ENCODE data around the gene MOBP. TPM values are rescaled to one million over a fixed set of nuclear protein-coding genes. Genes with fewer than 3 reads are reported as not detected.

MOBP gene
- polyA plus RNA-seq, 3 donors from 2014 or later: not detected

- Mint-ChIP-seq H3K4me3 (no peak overlapping the region), H3K36me3 (no peaks in the 10 kb centered on the region)
Observed at GRCh38 chr3:39519554-39520288, 52.2 kb downstream of the MOBP start.

GRCh38 chr3:39521456-39521855 is 54.0 kb downstream of the MOBP start:
- DNase-seq: no peak
- Mint-ChIP-seq H3K27ac (no peak overlapping the region), H3K9me3 (peaks cover 0 to 11% (median 4%) of the 10 kb centered on the region in 6 donors), H3K36me3 (no peaks in the 10 kb centered on the region), H3K4me3 (no peak overlapping the region), H3K27me3 (ENCODE audit: low read depth in 3 of 3) (peaks cover 2 to 5% (median 3%) of the 10 kb centered on the region in 3 donors), H3K4me1 (peaks cover 0 to under 1% of the 10 kb centered on the region in 2 donors)

More at GRCh38 chr3:39519554-39520288, 52.2 kb downstream of the MOBP start:
- peaks cover 3 to 8% of the 10 kb centered on the region in 2 donors for H3K4me1 Mint-ChIP-seq
- H3K9me3 Mint-ChIP-seq: peaks cover 0 to 11% (median 4%) of the 10 kb centered on the region in 6 donors
- H3K27ac Mint-ChIP-seq: no peak overlapping the region
- H3K27me3 Mint-ChIP-seq (ENCODE audit: low read depth in 3 of 3): peaks cover 0 to 3% (median 2%) of the 10 kb centered on the region in 3 donors
- no peak for DNase-seq

- Mint-ChIP-seq H3K36me3 (no peaks in the 10 kb centered on the region), H3K27ac (no peak overlapping the region), H3K9me3 (peaks cover 0 to 11% (median 4%) of the 10 kb centered on the region in 6 donors), H3K4me3 (no peak overlapping the region), H3K27me3 (ENCODE audit: low read depth in 3 of 3) (peaks cover 3 to 7% (median 5%) of the 10 kb centered on the region in 3 donors), H3K4me1 (no peaks in the 10 kb centered on the region)
- DNase-seq: no peak
Observed at GRCh38 chr3:39524107-39524506, 56.6 kb downstream of the MOBP start.

GRCh38 chr3:39528844-39529243 is 61.4 kb downstream of the MOBP start:
- DNase-seq: no peak
- Mint-ChIP-seq H3K4me1 (no peaks in the 10 kb centered on the region), H3K36me3 (no peaks in the 10 kb centered on the region), H3K9me3 (peaks cover 0 to 7% (median 4%) of the 10 kb centered on the region in 6 donors), H3K27me3 (ENCODE audit: low read depth in 3 of 3) (peaks cover 1 to 7% (median 5%) of the 10 kb centered on the region in 3 donors), H3K4me3 (no peak overlapping the region), H3K27ac (no peak overlapping the region)

- peaks cover 0 to under 1% (median under 1%) of the 10 kb centered on the region in 6 donors for H3K9me3 Mint-ChIP-seq
- H3K4me3 Mint-ChIP-seq: no peak overlapping the region
- no peak overlapping the region for H3K27ac Mint-ChIP-seq
- H3K4me1 Mint-ChIP-seq: no peaks in the 10 kb centered on the region
- H3K36me3 Mint-ChIP-seq: no peaks in the 10 kb centered on the region
- no peak for DNase-seq
- peaks cover 0 to 12% (median 5%) of the 10 kb centered on the region in 3 donors for H3K27me3 Mint-ChIP-seq (ENCODE audit: low read depth in 3 of 3)
Observed at GRCh38 chr3:39529577-39529976, 62.1 kb downstream of the MOBP start.

GRCh38 chr3:39531066-39531465 is 63.6 kb downstream of the MOBP start:
- Mint-ChIP-seq H3K4me1 (no peaks in the 10 kb centered on the region), H3K4me3 (no peak overlapping the region), H3K27me3 (ENCODE audit: low read depth in 3 of 3) (peaks cover 0 to 12% (median 0%) of the 10 kb centered on the region in 3 donors), H3K9me3 (no peaks in the 10 kb centered on the region), H3K36me3 (no peaks in the 10 kb centered on the region), H3K27ac (no peak overlapping the region)
- DNase-seq: no peak

GRCh38 chr3:39531665-39532064 is 64.2 kb downstream of the MOBP start:
- H3K4me3 Mint-ChIP-seq: no peak overlapping the region
- no peaks in the 10 kb centered on the region for H3K9me3 Mint-ChIP-seq
- no peak overlapping the region for H3K27ac Mint-ChIP-seq
- DNase-seq: no peak
- no peaks in the 10 kb centered on the region for H3K4me1 Mint-ChIP-seq
- peaks cover 0 to 12% (median 0%) of the 10 kb centered on the region in 3 donors for H3K27me3 Mint-ChIP-seq (ENCODE audit: low read depth in 3 of 3)
- H3K36me3 Mint-ChIP-seq: no peaks in the 10 kb centered on the region

GRCh38 chr3:39532777-39533176 is 65.3 kb downstream of the MOBP start:
- Mint-ChIP-seq H3K27me3 (ENCODE audit: low read depth in 3 of 3) (peaks cover 0 to 8% (median 0%) of the 10 kb centered on the region in 3 donors), H3K36me3 (no peaks in the 10 kb centered on the region), H3K4me1 (no peaks in the 10 kb centered on the region), H3K9me3 (no peaks in the 10 kb centered on the region), H3K4me3 (no peak overlapping the region), H3K27ac (no peak overlapping the region)
- DNase-seq: no peak

GRCh38 chr3:39533226-39533625 is 65.7 kb downstream of the MOBP start:
- Mint-ChIP-seq H3K4me3 (no peak overlapping the region), H3K4me1 (no peaks in the 10 kb centered on the region), H3K27me3 (ENCODE audit: low read depth in 3 of 3) (peaks cover 0 to 7% (median 0%) of the 10 kb centered on the region in 3 donors), H3K27ac (no peak overlapping the region), H3K36me3 (no peaks in the 10 kb centered on the region), H3K9me3 (no peaks in the 10 kb centered on the region)
- DNase-seq: no peak

GRCh38 chr3:39540162-39540921 is 72.9 kb downstream of the MOBP start:
- Mint-ChIP-seq H3K9me3 (no peaks in the 10 kb centered on the region), H3K4me1 (no peaks in the 10 kb centered on the region), H3K4me3 (no peak overlapping the region), H3K27ac (no peak overlapping the region), H3K27me3 (ENCODE audit: low read depth in 3 of 3) (peaks cover 0 to 2% (median 0%) of the 10 kb centered on the region in 3 donors), H3K36me3 (no peaks in the 10 kb centered on the region)
- no peak for DNase-seq

- no peak for DNase-seq
- Mint-ChIP-seq H3K27me3 (ENCODE audit: low read depth in 3 of 3) (peaks cover 0 to 2% (median 2%) of the 10 kb centered on the region in 3 donors), H3K9me3 (no peaks in the 10 kb centered on the region), H3K27ac (no peak overlapping the region), H3K4me3 (no peak overlapping the region), H3K36me3 (no peaks in the 10 kb centered on the region), H3K4me1 (no peaks in the 10 kb centered on the region)
Observed at GRCh38 chr3:39541442-39541841, 74.0 kb downstream of the MOBP start.

- Mint-ChIP-seq H3K9me3 (no peaks in the 10 kb centered on the region), H3K4me1 (no peaks in the 10 kb centered on the region), H3K27me3 (ENCODE audit: low read depth in 3 of 3) (peaks cover 0 to 2% (median 2%) of the 10 kb centered on the region in 3 donors), H3K27ac (no peak overlapping the region), H3K4me3 (peak overlapping the region in 1 of 5 donors; percentile 39), H3K36me3 (no peaks in the 10 kb centered on the region)
- no peak for DNase-seq
Observed at GRCh38 chr3:39541917-39542329, 74.4 kb downstream of the MOBP start.

GRCh38 chr3:39542588-39542988 is 75.1 kb downstream of the MOBP start:
- Mint-ChIP-seq H3K4me3 (peak overlapping the region in 1 of 5 donors; percentile 24), H3K4me1 (no peaks in the 10 kb centered on the region)

GRCh38 chr3:39548282-39548681 is 80.8 kb downstream of the MOBP start:
- no peak overlapping the region for H3K27ac Mint-ChIP-seq
- H3K4me3 Mint-ChIP-seq: no peak overlapping the region
- H3K4me1 Mint-ChIP-seq: no peaks in the 10 kb centered on the region
- DNase-seq: no peak
- no peaks in the 10 kb centered on the region for H3K36me3 Mint-ChIP-seq
- peaks cover 0 to 14% (median 5%) of the 10 kb centered on the region in 6 donors for H3K9me3 Mint-ChIP-seq
- peaks cover 0 to 8% (median 3%) of the 10 kb centered on the region in 3 donors for H3K27me3 Mint-ChIP-seq (ENCODE audit: low read depth in 3 of 3)

More at GRCh38 chr3:39542588-39542988, 75.1 kb downstream of the MOBP start:
- DNase-seq: no peak
- no peaks in the 10 kb centered on the region for H3K9me3 Mint-ChIP-seq
- peaks cover 0 to 2% (median 2%) of the 10 kb centered on the region in 3 donors for H3K27me3 Mint-ChIP-seq (ENCODE audit: low read depth in 3 of 3)
- H3K36me3 Mint-ChIP-seq: no peaks in the 10 kb centered on the region
- no peak overlapping the region for H3K27ac Mint-ChIP-seq
